ES-I3 (cell line): ENCODE results near the gene ADGRV1.

Source experiments
- H3K36me3 ChIP-seq: 2 replicates; pipeline ENCODE4 v1.6.1; 2013; ENCODE audit warnings: mild to moderate bottlenecking, low read length, control low read depth, moderate library complexity; ENCODE audit not compliant: insufficient read depth
- H3K4me1 ChIP-seq: 2 replicates; pipeline ENCODE4 v1.6.1; 2013; ENCODE audit warnings: mild to moderate bottlenecking, control low read depth, low read length; ENCODE audit not compliant: insufficient read depth
- H3K9ac ChIP-seq: 2 replicates; pipeline ENCODE4 v1.6.1; 2013; ENCODE audit warnings: low read depth, mild to moderate bottlenecking, low read length, moderate library complexity
- H3K9me3 ChIP-seq: 2 replicates; pipeline ENCODE4 v1.6.1; 2013; ENCODE audit warnings: mild to moderate bottlenecking, low read length, moderate library complexity; ENCODE audit not compliant: control insufficient read depth, insufficient read depth

Gene ADGRV1

DNA sequence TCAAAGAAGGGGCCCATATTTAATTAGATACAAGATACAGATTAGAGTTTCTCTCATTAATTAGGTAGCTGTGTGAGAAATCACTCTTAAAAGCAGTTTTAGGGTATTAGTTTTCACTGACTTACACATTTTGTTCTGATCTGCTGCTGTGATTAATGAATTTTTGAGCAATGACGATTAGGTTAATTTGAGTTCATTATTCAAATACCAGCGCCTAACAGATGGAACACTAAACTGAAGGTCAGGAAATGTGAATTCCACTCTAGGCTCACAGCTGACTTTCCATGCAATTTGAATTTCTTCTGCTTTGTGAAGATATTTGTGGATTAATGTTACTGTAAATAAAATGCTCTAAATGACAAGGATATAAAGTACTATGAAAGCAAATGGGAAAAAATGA lies 380.6 kb downstream of the ADGRV1 start:
- Histone ChIP-seq H3K4me1 (peaks cover 22% of the 10 kb centered on the region), H3K9ac (no peak overlapping the region)

DNA sequence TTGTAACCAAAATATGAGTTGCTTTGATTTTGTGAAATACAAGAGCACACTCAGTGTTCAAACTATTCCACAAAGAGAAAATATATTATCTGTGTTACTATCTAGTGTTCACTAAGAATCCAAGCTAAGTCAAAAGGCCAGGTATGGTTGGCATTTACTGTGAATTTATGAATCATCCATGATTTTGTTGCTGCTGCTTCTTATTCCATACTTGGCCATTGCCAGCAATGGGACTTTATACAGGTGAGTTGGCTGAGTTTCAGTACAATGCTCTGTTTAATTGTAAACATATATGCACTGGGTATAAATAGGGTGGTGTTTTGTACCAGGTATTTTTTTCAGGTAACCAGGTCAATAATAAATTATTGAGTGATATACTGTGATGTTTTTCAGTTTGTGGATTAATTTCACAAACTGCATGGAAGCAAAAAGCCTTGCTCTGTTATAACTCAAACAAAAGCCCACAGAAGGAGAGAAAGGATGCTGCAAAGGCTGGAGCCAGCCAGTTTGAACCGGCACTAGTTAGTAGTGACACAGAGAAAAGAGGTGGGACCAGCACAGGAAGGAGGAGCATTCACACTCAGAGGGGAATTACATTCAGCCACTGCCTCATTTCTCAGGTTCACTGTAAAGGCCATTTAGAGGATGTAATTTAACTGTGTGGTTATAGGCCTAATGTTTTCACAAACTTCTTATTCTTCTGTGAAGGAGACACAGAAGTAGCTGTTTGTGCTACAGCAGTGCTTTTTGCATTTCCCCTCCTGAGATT lies 381.8 kb downstream of the ADGRV1 start:
- Histone ChIP-seq H3K9ac (no peak overlapping the region), H3K9me3 (no peaks in the 10 kb centered on the region), H3K36me3 (no peaks in the 10 kb centered on the region), H3K4me1 (peaks cover 22% of the 10 kb centered on the region)

More for the DNA sequence above, 380.6 kb downstream of the ADGRV1 start:
- Histone ChIP-seq H3K9me3 (no peaks in the 10 kb centered on the region), H3K36me3 (no peaks in the 10 kb centered on the region)

DNA sequence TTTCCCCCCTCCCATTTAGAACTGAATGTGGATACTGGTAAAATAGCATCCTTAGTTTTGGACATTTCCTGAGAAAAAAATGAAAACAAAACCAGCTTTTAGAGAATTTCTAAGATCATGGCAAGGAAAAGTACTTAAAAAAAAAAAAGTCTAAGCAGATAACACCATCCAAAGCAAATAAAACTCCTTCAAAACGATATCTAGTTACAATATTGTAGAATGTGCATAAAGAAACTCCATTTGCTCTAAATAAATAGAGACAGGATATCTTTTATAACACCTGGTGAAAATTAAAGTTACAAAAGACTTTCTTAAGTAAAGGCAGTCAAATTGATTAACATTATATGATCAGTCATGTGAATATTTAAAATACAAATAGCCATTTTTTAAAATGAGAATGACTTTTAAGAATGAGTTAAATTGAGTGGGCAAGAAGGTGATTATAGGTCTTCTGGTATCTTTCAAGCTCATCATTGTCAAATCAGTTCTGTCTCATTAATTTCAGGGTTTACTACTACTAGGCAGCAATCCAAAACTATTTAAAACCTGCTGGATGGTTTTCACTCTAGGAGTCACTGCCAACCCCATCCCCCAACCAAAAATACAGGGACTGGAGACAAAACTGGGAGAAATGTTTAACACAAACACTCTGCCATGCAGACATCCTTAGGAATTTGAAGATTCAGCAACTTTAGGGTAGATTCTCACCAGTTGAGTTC lies 382.6 kb downstream of the ADGRV1 start:
- Histone ChIP-seq H3K9ac (no peak overlapping the region), H3K36me3 (no peaks in the 10 kb centered on the region), H3K4me1 (peaks cover 22% of the 10 kb centered on the region), H3K9me3 (no peaks in the 10 kb centered on the region)

DNA sequence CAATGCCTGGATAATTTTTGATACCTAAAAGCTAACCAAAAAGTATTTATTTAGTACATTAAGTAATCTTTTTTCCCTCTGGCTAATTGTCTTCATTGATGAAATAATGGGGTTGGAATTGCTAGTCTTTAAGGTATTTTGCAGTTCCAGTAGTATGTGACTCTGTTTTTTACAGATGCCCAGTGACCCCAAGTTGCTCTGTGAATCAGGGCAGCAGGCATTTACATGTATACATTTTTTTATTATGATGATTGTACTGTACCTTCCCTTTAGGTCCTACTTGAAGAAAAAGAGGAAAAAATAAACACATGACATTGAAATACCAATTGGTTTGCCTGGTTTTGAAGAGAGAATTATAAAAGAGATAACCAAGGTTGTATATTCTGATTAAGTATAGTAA lies 385.5 kb downstream of the ADGRV1 start:
- Histone ChIP-seq H3K9me3 (no peaks in the 10 kb centered on the region), H3K4me1 (peaks cover 22% of the 10 kb centered on the region), H3K9ac (no peak overlapping the region), H3K36me3 (no peaks in the 10 kb centered on the region)

DNA sequence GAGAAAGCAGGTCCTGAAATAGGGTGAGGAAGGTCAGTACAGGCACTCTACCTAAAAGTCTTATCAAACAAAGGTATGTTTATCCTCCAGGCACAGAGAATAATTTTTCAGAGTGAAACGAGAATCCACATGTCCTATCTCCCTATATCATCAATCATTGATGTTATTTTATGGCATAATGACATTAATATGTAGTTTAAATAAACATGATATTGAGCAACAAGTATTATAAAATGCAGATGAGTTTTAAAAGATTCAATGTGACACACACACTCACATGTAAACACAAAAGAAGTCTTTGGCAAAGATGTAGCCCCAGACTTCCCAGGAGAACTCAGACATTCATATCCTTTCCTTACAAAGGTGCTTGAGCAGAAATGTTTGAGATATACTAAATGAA lies 389.1 kb downstream of the ADGRV1 start:
- Histone ChIP-seq H3K9ac (no peak overlapping the region), H3K4me1 (peaks cover 3% of the 10 kb centered on the region; the same call in 1 of the 2 replicates), H3K9me3 (no peaks in the 10 kb centered on the region), H3K36me3 (no peaks in the 10 kb centered on the region)

DNA sequence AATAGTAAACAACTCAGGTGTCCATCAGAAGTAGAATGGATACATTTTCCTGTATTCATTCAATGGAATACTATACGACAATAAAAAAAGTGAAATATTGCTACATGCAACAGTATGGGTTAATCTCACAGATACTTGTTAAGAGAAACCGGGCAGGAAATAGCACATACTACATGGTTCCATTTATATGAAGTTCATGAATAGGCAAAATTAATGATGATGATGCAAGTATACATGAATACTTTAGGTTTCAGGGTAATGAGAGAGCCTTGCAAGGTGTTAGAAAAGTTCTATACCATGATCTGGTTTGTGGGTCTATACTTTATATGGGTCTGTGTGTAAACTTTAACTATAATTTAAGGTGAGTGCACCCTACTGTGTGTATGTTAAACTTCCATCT lies 390.4 kb downstream of the ADGRV1 start:
- no peaks in the 10 kb centered on the region for H3K9me3 ChIP-seq
- no peak overlapping the region for H3K9ac ChIP-seq
- H3K36me3 ChIP-seq, result no peaks in the 10 kb centered on the region
- no peaks in the 10 kb centered on the region for H3K4me1 ChIP-seq

DNA sequence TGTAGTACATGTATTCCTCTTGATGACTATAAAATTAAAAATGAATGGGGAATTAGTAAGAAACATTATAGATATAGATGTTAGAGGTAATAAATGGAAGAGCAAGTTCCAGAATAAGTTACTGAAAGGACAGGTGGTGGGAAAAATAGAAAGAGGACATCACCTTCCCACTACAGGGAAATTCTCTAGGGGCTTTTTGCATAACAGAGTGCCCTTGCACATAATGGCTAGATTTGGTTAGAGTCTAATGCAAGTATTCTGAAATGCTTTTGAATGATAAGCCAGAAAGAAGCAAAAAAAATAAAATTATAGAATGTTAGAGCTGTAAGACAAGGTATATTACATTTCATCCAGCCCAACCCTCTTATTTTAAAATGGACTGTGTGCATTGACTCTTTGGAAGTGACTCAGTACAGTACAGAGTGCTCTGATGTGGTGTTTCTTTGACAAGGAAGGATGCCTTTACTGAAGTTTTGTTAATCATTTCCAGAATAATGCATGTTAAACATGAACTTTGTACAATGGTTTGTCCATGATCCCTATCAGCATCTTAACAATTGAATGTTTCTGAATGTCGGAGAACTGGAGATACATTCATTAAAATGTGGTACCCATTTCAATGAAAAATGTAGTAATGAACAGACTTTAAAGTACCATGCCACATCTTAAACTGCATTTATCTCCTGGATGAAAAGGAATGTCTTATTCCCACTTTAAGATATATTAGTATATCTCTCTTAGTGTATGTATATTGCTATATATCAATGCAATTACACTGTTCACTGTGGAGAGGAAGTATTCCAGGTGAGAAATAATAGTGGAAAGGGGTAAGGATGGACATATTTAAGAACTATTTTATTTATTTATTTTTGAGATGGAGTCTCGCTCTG lies 391.1 kb downstream of the ADGRV1 start:
- Histone ChIP-seq H3K4me1 (no peaks in the 10 kb centered on the region), H3K9me3 (no peaks in the 10 kb centered on the region), H3K36me3 (no peaks in the 10 kb centered on the region), H3K9ac (no peak overlapping the region)

DNA sequence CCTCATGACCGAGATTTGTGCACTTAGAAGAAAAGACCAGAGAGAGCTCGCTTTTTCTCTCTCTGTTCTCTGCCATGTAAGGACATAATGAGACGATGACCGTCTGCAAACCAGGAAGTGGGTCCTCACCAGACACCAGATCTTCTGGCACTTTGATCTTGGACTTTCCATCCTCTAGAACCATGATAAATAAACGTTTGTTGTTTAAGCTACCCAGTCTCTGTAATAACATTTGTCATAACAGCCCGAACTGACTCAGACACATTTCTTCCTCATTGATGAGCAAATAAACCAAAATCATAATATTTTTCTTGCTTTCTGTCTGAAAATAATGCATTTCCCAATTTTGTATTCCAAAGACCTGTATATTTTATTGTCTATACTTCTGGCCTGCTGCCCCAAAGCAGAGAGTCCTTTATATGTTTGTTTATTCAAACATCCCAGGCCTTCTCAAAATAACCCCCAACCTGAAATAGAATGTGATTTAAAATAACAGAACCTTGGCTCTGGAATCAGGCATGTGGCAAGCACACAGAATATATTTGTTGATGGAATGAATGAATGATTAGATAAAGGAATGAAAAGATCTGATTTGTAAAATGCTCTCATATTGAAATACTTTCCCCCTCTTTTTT lies 396.5 kb downstream of the ADGRV1 start:
- H3K36me3 ChIP-seq, result no peaks in the 10 kb centered on the region
- H3K9me3 ChIP-seq, result no peaks in the 10 kb centered on the region
- H3K4me1 ChIP-seq, result no peaks in the 10 kb centered on the region

DNA sequence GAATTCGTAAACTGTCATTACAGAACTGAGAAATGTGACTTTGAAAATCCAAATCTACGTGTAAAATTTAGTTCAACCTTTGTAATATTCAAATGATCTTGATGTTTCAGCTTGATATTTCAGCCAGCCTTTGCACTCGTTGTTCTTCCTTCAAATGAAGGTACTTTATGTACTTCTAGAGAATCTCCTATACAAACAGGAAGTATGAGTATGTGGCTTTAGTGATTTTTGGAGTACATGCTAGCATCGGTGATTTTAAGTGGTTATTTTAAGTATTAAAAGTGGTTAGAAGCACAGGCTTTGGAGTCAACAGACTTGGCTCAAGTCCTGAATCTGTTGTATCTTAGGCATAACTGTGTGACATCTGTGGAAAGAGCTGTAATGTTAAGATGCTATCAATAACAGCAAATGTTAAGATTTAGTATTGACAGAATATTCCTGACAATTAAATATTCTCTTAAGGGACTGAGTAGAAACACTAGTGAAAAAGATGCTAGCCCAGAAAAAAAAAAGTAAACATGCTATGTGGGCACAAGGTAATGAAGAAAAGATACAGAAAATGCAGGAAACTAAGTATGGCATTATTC lies 398.0 kb downstream of the ADGRV1 start:
- H3K4me1 ChIP-seq, result no peaks in the 10 kb centered on the region
- H3K9me3 ChIP-seq, result no peaks in the 10 kb centered on the region
- H3K36me3 ChIP-seq, result no peaks in the 10 kb centered on the region
- no peak overlapping the region for H3K9ac ChIP-seq

More for the DNA sequence above, 396.5 kb downstream of the ADGRV1 start:
- H3K9ac ChIP-seq, result no peak overlapping the region

DNA sequence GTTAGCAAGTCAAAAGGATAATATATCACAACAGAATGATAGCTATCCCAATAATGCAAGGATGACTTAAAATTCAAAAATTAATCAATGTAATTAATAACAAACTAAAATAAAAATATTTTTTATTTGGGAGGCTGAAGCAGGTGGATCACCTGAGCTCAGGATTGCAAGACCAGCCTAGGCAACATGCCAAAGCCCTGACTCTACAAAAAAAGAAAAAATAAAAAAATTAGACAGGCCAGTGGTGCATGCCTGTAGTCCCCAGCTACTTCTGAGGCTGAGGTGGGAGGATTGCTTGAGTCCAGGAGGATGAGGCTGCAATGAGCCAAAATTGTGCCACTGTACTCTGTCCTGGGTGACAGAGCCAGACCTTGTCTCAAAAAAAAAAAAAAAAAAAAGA lies 399.3 kb downstream of the ADGRV1 start:
- Histone ChIP-seq H3K9me3 (no peaks in the 10 kb centered on the region), H3K9ac (no peak overlapping the region), H3K4me1 (no peaks in the 10 kb centered on the region), H3K36me3 (no peaks in the 10 kb centered on the region)

DNA sequence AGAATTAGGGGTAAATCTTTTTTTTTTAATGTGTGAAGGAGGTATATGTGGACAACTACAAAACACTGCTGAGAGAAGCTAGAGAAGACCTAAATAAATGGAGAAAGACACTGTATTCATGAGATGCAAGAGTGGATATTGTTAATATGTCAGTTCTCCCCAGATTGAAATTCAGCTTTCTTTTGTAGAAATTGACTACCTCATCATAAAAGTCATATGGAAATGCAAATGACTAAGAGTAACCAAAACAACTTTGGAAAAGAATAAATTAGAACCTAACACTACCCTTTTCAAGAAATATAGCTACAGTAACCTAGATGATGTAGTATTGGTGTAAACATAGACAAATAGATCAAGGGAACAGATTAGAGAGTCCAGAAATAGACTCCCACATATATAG lies 400.7 kb downstream of the ADGRV1 start:
- H3K9ac ChIP-seq, result no peak overlapping the region
- no peaks in the 10 kb centered on the region for H3K36me3 ChIP-seq
- no peaks in the 10 kb centered on the region for H3K4me1 ChIP-seq
- no peaks in the 10 kb centered on the region for H3K9me3 ChIP-seq

DNA sequence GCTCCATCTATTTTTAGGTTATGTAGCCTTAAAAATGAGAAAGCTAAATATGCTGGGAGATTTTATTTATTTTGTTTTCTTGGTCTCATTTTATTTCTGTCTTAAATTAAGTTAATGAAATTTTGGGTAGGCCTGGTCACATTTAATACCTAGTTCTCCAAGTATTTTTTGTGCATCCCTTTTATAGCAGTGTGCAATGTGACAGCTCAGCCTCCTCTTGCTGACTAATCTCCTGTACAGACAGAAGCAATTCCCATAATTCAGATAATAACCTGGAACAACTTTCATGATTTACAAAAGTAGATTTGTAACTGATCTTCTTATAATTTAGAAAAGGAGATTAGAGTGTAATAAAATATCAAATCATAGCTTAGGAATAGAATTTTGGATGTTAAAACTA lies 403.9 kb downstream of the ADGRV1 start:
- Histone ChIP-seq H3K4me1 (no peaks in the 10 kb centered on the region), H3K36me3 (no peaks in the 10 kb centered on the region), H3K9me3 (no peaks in the 10 kb centered on the region), H3K9ac (no peak overlapping the region)

DNA sequence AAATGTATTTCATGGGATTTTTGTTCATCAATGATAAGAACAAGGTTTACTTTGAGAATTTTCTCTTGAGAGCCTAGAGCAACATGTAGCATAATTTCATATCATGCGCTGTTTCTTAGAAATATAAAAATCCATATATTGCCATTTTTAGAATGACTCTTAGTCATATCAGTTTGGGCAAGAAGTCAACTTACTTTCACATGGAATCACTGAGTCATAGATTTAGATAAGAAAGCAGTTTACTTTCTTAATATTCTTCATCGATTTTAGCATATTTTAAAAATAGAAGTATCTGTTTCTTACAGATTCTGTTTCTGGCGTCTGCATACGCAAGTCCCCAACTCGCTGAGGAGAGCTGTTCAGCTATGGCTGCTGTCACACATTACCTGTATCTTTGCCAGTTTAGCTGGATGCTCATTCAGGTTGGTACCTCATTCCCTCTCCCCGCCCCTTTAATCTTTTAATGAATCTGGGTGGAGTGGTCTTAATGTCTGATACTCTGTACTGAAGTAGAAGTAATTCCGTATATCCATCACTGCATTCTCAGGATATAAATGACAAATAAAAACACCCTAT lies 406.6 kb downstream of the ADGRV1 start:
- H3K9ac ChIP-seq, result no peak overlapping the region
- H3K36me3 ChIP-seq, result no peaks in the 10 kb centered on the region
- peaks cover 9% of the 10 kb centered on the region for H3K9me3 ChIP-seq
- no peaks in the 10 kb centered on the region for H3K4me1 ChIP-seq
